COLO668 (cell line): ENCODE results near the gene CEP104.
"Not testable (repeated sequence)": the region's sequence is repeated elsewhere in the genome, so short reads cannot be mapped to it uniquely, and the experiment has no call there.

Source experiments
- DNase-seq: peaks from one replicate; lab custom pipeline; 2025; ENCODE audit not compliant: unreplicated experiment; lab: John Stamatoyannopoulos, UW

CEP104 gene

GRCh38 chr1:3828391-3828790 is 28.6 kb downstream of the CEP104 start:
- DNase-seq = no peak

- no peak for DNase-seq
Observed at GRCh38 chr1:3827813-3828307, 29.2 kb downstream of the CEP104 start.

- DNase-seq = no peak
Observed at GRCh38 chr1:3825356-3825755, 31.7 kb downstream of the CEP104 start.

GRCh38 chr1:3824650-3825049 is 32.4 kb downstream of the CEP104 start:
- DNase-seq = no peak

GRCh38 chr1:3822421-3822820 is 34.6 kb downstream of the CEP104 start:
- no peak for DNase-seq

GRCh38 chr1:3821908-3822307 is 35.1 kb downstream of the CEP104 start:
- no peak for DNase-seq

GRCh38 chr1:3821447-3821846 is 35.6 kb downstream of the CEP104 start:
- DNase-seq = no peak

- no peak for DNase-seq
Observed at GRCh38 chr1:3821004-3821403, 36.0 kb downstream of the CEP104 start.

GRCh38 chr1:3820316-3820715 is 36.7 kb downstream of the CEP104 start:
- no peak for DNase-seq

GRCh38 chr1:3819771-3820200 is 37.2 kb downstream of the CEP104 start:
- DNase-seq = no peak

GRCh38 chr1:3817821-3818597 is 39.0 kb downstream of the CEP104 start:
- no peak for DNase-seq

GRCh38 chr1:3817138-3817740 is 39.8 kb downstream of the CEP104 start:
- no peak for DNase-seq

- DNase-seq = no peak
Observed at GRCh38 chr1:3816331-3817137, 40.5 kb downstream of the CEP104 start.

- DNase-seq = no peak
Observed at GRCh38 chr1:3814771-3815561, 42.0 kb downstream of the CEP104 start.

- DNase-seq = no peak
Observed at GRCh38 chr1:3814065-3814464, 42.9 kb downstream of the CEP104 start.

GRCh38 chr1:3811595-3811911 is 45.5 kb downstream of the CEP104 start:
- DNase-seq = no peak

GRCh38 chr1:3810149-3810761 is 46.8 kb downstream of the CEP104 start:
- not testable (repeated sequence) for DNase-seq

GRCh38 chr1:3809680-3810079 is 47.3 kb downstream of the CEP104 start:
- no peak for DNase-seq

- DNase-seq = no peak
Observed at GRCh38 chr1:3807769-3808168, 49.2 kb downstream of the CEP104 start.

GRCh38 chr1:3805038-3805437 is 52.0 kb downstream of the CEP104 start:
- DNase-seq = no peak

GRCh38 chr1:3804627-3804944 is 52.4 kb downstream of the CEP104 start:
- not testable (repeated sequence) for DNase-seq
